A549 (cell line): Measurements from ENCODE around the gene METAP2. TPM values are rescaled to one million over a fixed set of nuclear protein-coding genes. Genes with fewer than 3 reads are reported as not detected.
"Not testable (repeated sequence)": the region's sequence is repeated elsewhere in the genome, so short reads cannot be mapped to it uniquely, and the experiment has no call there.

Experiments used
- ATAC-seq, 2 experiments: fragments of 200-7000 bp in 1 of 2; fragments of >200 bp in 1 of 2; cut with Nextera tagmentation in 1 of 2; cut with Tn5 transposase in 1 of 2; 3 replicates each; pipeline versions ENCODE4 v1.8.0 to v1.9.1; 2018 to 2020; ENCODE audit warnings: mild to moderate bottlenecking in 1 of 2, moderate library complexity in 1 of 2
- CTCF ChIA-PET: fragments of 300-600 bp; sonication (Branson Sonifier 250); formaldehyde crosslinking; extraction: SDS; loops from one replicate; lab custom pipeline; 2021; ENCODE audit warnings: antibody characterized with exemption, inconsistent platforms; lab: Yijun Ruan, JAX
- POLR2A ChIA-PET: fragments of 350-600 bp; formaldehyde crosslinking; extraction: SDS; loops from one replicate; lab custom pipeline; 2021; ENCODE audit warnings: antibody characterized with exemption, inconsistent platforms; lab: Yijun Ruan, JAX
- DNase-seq, 2 experiments: peaks; one replicate each; pipeline versions ENCODE4 v3.0.0 to v3.0.0-alpha.2; 2011 to 2016; ENCODE audit warnings: low read depth in 1 of 2, low spot score in 1 of 2
- FAIRE-seq: peaks from 2 replicates; lab custom pipeline; 2011; peaks lifted over from hg19 to GRCh38; lab: Jason Lieb, UNC
- H3K27ac ChIP-seq, 2 experiments: fragments of >200 bp; sonication (Bioruptor Twin); formaldehyde crosslinking; 3 replicates each; pipeline ENCODE4 v1.5.1; 2016 to 2017
- H3K4me1 ChIP-seq: fragments of >200 bp; sonication (Bioruptor Twin); formaldehyde crosslinking; 3 replicates; pipeline ENCODE4 v1.6.1; 2016
- H3K4me2 ChIP-seq: fragments of >200 bp; sonication (Bioruptor Twin); formaldehyde crosslinking; 3 replicates; pipeline ENCODE4 v1.6.1; 2016
- H3K4me3 ChIP-seq: fragments of >200 bp; sonication (Bioruptor Twin); formaldehyde crosslinking; 3 replicates; pipeline ENCODE4 v1.5.1; 2016
- H3K9me3 ChIP-seq: fragments of >200 bp; sonication (Bioruptor Twin); formaldehyde crosslinking; 3 replicates; pipeline ENCODE4 v1.6.1; 2016
- BHLHE40 ChIP-seq: IDR thresholded peaks from 2 replicates; pipeline ENCODE4 v1.6.1; 2012; ENCODE audit warnings: low read depth, low read length, inconsistent platforms
- EP300 ChIP-seq, 2 experiments: fragments of >200 bp; sonication (Bioruptor Twin); formaldehyde crosslinking; IDR thresholded peaks; 2 replicates in 1 of 2; 3 replicates in 1 of 2; pipeline ENCODE4 v1.6.1; 2016 to 2017
- ESRRA ChIP-seq: fragments of 150-350 bp; IDR thresholded peaks from 2 replicates; pipeline ENCODE4 v1.6.1; 2014; ENCODE audit warnings: mild to moderate bottlenecking, low read length, borderline replicate concordance
- FOXS1 ChIP-seq: fragments of 250-450 bp; sonication (Bioruptor Pico); IDR thresholded peaks from 2 replicates; pipeline ENCODE4 v1.5.0; 2020; ENCODE audit warnings: mild to moderate bottlenecking, moderate library complexity
- HEYL ChIP-seq: fragments of 250-450 bp; sonication (Bioruptor Pico); IDR thresholded peaks from 2 replicates; pipeline ENCODE4 v1.8.0; 2021; ENCODE audit warnings: mild to moderate bottlenecking, moderate library complexity
- HOXB5 ChIP-seq: fragments of 250-450 bp; sonication (Bioruptor Pico); IDR thresholded peaks from 2 replicates; pipeline ENCODE4 v1.5.0; 2020; ENCODE audit warnings: mild to moderate bottlenecking, moderate library complexity
- RAD21 ChIP-seq, 2 experiments: fragments of >200 bp in 1 of 2; sonication (Bioruptor Twin) in 1 of 2; formaldehyde crosslinking in 1 of 2; IDR thresholded peaks in 1 of 2; conservative IDR thresholded peaks in 1 of 2; 2 replicates in 1 of 2; 3 replicates in 1 of 2; pipeline ENCODE4 v1.6.1; 2012 to 2018; ENCODE audit warnings: inconsistent platforms in 1 of 2
- ZNF302 ChIP-seq: fragments of 250-450 bp; sonication (Bioruptor Pico); IDR thresholded peaks from 2 replicates; pipeline ENCODE4 v1.9.0; 2021; ENCODE audit warnings: inconsistent platforms, mild to moderate bottlenecking, moderate library complexity
- WGBS: methylation state at CpG from one replicate; pipeline ENCODE4 v1.1.6; 2017; ENCODE audit errors: missing lambda C conversion rate; 5-methylcytosine and 5-hydroxymethylcytosine counted together
- polyA plus RNA-seq, 4 experiments: library from polyadenylated mRNA; depleted of rRNA in 3 of 4; stranded (reverse); fragments of >200 nt; fragmentation: RNase III in 1 of 4; extraction: RNeasy Plus Mini Kit Qiagen cat#74134 plus additional on column Dnase treatment in 1 of 4; gene quantifications; 2 replicates in 3 of 4; 3 replicates in 1 of 4; pipeline ENCODE4 v1.2.3, GENCODE V29; 2011 to 2017

Gene METAP2
- polyA plus RNA-seq, 2 of the 4 experiments (the other 2 are of a cell fraction): 205 to 219 TPM

- WGBS: 88% methylated on average over 17 of the region's 22 CpGs
- Histone ChIP-seq H3K4me1 (no peaks in the 10 kb centered on the region), H3K27ac (no peak overlapping the region), H3K4me3 (no peak overlapping the region), H3K9me3 (no peaks in the 10 kb centered on the region), H3K4me2 (no peak overlapping the region)
- ChIA-PET POLR2A (no interaction called here), CTCF (no interaction called here)
- FAIRE-seq (no peak), ATAC-seq (no peak), DNase-seq (no peak)
- TF ChIP-seq RAD21 (conservative IDR thresholded peaks at IDR 0.05 in 1 of 2, IDR thresholded peaks at IDR 0.05 in 1 of 2) (no peak), HEYL (CRISPR knock-in tag) (no peak), HOXB5 (CRISPR knock-in tag) (no peak), BHLHE40 (no peak)
Observed at GRCh38 chr12:95446506-95446900, 27.4 kb upstream of the METAP2 start.

- H3K4me2 ChIP-seq, H3K27ac ChIP-seq, H3K4me1 ChIP-seq, DNase-seq, H3K4me3 ChIP-seq, FAIRE-seq, POLR2A ChIA-PET, ATAC-seq, H3K9me3 ChIP-seq: not testable (repeated sequence)
- CTCF ChIA-PET: interaction anchor here (1.7 kb wide), 1 partner anchor 22 kb away, joined by 5 read pairs; no protein-coding TSS in a partner anchor
- WGBS: 10% methylated on average over 1 of the region's 1 CpG
Observed at GRCh38 chr12:95449656-95450055, 24.3 kb upstream of the METAP2 start.

DNA sequence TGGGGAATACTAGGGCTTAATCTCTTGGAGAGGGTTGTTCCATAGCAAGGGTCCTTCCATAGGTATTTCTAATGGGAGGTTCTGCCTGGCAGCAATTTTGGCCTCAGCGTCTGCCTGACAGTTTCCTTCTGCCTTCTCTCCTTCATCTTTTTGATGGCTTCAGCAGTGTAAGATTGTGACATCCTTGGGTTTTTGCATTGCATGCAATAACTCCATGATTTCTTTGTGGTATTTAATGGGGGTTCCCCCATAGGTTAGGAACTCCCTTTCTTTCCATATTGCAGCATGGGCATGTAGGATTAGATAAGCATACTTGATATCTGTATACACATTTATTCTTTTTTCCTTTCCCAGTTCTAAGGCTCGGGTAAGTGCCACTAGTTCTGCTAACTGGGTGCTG is 21.5 kb upstream of the METAP2 start:
- POLR2A ChIA-PET, CTCF ChIA-PET, DNase-seq, H3K9me3 ChIP-seq, H3K4me3 ChIP-seq, ATAC-seq, H3K27ac ChIP-seq, FAIRE-seq, H3K4me2 ChIP-seq, H3K4me1 ChIP-seq: not testable (repeated sequence)
- 69% methylated on average over 2 of the region's 2 CpGs for WGBS

DNA sequence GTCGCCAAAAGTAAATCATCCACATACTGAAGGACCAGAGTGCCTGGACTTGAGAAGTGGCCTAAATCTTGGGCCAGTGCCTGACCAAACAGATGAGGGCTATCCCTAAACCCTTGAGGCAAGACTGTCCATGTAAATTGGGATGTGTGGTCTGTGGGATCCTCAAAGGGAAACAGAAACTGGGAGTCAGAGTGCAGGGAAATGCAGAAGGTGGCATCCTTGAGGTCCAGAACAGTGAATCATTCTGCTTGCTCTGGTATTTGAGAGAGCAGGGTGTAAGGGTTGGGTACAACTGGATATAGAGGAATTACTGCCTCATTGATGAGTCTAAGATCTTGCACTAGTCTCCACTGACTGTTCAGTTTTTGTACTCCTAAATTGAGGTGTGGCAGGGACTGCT is 20.1 kb upstream of the METAP2 start:
- ATAC-seq, H3K4me1 ChIP-seq, H3K4me3 ChIP-seq, POLR2A ChIA-PET, H3K27ac ChIP-seq, FAIRE-seq, H3K9me3 ChIP-seq, H3K4me2 ChIP-seq, DNase-seq: not testable (repeated sequence)
- WGBS: 0% methylated on average over 1 of the region's 1 CpG
- CTCF ChIA-PET: interaction anchor here (1.4 kb wide), 1 partner anchor 80 kb away, joined by 4 read pairs; no protein-coding TSS in a partner anchor

GRCh38 chr12:95454780-95455215 is 19.2 kb upstream of the METAP2 start:
- CTCF ChIA-PET: interaction anchor here (1.2 to 1.4 kb wide), 2 partner anchors 10 to 79 kb away, joined by 3 to 4 read pairs; no protein-coding TSS in a partner anchor
- 44% methylated on average over 6 of the region's 6 CpGs for WGBS
- DNase-seq, H3K4me2 ChIP-seq, H3K9me3 ChIP-seq, H3K4me3 ChIP-seq, POLR2A ChIA-PET, H3K4me1 ChIP-seq, FAIRE-seq, ATAC-seq, H3K27ac ChIP-seq: not testable (repeated sequence)

DNA sequence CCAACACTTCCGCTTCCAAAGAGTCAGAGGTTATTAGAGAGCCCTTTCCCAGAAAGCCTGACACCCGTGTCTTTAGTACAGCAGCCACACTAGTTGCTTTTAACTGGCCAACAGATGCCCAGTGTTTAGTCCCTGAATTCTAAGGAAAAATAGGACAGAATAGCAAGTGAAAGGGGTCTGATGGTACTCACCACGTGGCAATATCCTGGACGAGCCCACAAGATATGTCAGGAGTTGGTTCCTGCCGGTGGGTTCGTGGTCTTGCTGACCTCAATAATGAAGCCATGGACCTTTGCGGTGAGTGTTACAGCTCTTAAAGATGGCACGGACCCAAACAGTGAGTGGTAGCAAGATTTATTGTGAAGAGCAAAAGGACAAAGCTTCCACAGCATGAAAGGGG is 16.3 kb upstream of the METAP2 start:
- H3K4me1 ChIP-seq, H3K9me3 ChIP-seq, H3K4me2 ChIP-seq, CTCF ChIA-PET, ATAC-seq, DNase-seq, H3K4me3 ChIP-seq, FAIRE-seq, H3K27ac ChIP-seq: not testable (repeated sequence)
- POLR2A ChIA-PET: interaction anchor here (0.6 kb wide), 1 partner anchor 25 kb away, joined by 3 read pairs; no protein-coding TSS in a partner anchor
- 68% methylated on average over 8 of the region's 8 CpGs for WGBS

GRCh38 chr12:95458761-95459160 is 15.2 kb upstream of the METAP2 start:
- ATAC-seq: no peak

More at GRCh38 chr12:95458761-95459160, 15.2 kb upstream of the METAP2 start:
- Histone ChIP-seq H3K9me3 (no peaks in the 10 kb centered on the region), H3K4me1 (no peaks in the 10 kb centered on the region), H3K4me3 (no peak overlapping the region), H3K4me2 (no peak overlapping the region), H3K27ac (no peak overlapping the region)
- TF ChIP-seq EP300 (IDR thresholded peaks at IDR 0.05) (no peak), ESRRA (no peak), ZNF302 (no peak), FOXS1 (CRISPR knock-in tag) (no peak)
- CTCF ChIA-PET: interaction anchor here (0.8 to 1.2 kb wide), 2 partner anchors 9 to 76 kb away, joined by 3 read pairs; no protein-coding TSS in a partner anchor
- POLR2A ChIA-PET: no interaction called here
- no peak for FAIRE-seq
- DNase-seq: no peak
- 0% methylated on average over 2 of the region's 2 CpGs for whole genome bisulfite sequencing
